Measurements from ENCODE around the gene PPP1R12C.
"Not testable (repeated sequence)": the region's sequence is repeated elsewhere in the genome, so short reads cannot be mapped to it uniquely, and the experiment has no call there.

PPP1R12C gene

DNA sequence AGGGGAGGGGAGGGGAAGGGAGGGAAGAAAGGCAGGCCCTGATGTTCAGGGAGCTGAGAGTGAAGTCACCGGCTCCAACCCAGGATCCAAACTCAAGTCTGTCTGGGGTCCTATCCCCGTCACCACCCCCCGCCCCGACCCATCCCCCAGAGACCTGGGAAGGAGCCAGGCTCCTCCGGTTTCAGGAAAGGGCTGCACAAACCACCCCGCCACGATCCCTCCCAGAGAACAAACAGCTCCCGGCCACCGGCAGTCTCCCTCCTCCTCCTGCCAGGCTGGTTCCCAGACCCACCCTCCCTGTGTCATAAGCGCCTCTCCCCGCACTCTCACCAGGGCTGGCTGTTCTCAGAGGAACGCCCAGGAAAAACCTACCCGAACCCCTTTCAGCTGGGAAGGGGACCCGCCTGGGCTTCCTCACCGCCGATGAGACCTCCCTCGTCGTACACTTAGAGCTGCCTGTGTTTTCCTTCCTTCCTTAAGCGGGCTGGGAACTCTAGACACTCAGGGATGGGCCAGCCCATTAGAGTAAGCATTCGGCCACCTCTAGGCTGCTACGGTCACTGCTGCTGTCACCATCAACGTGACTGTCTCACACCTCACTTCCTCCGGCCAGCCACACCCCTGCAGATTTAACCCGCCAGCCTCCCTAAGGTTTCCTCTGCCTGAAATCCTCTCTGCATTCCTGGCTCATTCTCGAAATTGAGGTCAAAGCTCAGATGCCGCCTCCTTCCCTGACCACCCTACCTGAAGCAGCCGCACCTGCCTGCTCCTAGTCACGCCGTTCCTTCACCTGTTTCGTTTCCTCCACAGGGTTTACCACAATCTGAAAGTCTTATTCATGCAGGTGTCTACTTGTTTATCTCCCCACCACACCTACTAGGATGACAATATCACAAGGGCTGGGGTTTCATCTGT is 48.2 kb downstream of the PPP1R12C start:
- TF ChIP-seq, protein P1, sequence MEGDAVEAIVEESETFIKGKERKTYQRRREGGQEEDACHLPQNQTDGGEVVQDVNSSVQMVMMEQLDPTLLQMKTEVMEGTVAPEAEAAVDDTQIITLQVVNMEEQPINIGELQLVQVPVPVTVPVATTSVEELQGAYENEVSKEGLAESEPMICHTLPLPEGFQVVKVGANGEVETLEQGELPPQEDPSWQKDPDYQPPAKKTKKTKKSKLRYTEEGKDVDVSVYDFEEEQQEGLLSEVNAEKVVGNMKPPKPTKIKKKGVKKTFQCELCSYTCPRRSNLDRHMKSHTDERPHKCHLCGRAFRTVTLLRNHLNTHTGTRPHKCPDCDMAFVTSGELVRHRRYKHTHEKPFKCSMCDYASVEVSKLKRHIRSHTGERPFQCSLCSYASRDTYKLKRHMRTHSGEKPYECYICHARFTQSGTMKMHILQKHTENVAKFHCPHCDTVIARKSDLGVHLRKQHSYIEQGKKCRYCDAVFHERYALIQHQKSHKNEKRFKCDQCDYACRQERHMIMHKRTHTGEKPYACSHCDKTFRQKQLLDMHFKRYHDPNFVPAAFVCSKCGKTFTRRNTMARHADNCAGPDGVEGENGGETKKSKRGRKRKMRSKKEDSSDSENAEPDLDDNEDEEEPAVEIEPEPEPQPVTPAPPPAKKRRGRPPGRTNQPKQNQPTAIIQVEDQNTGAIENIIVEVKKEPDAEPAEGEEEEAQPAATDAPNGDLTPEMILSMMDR (IDR thresholded peaks at IDR 0.05; ENCODE audit: low read length, missing control alignments): no peak
- DNase-seq (ENCODE audit: low read depth): peak; percentile 26
- no peak overlapping the region for H3K4me3 ChIP-seq (replicated peaks; ENCODE audit: low read depth, low read length)

DNA sequence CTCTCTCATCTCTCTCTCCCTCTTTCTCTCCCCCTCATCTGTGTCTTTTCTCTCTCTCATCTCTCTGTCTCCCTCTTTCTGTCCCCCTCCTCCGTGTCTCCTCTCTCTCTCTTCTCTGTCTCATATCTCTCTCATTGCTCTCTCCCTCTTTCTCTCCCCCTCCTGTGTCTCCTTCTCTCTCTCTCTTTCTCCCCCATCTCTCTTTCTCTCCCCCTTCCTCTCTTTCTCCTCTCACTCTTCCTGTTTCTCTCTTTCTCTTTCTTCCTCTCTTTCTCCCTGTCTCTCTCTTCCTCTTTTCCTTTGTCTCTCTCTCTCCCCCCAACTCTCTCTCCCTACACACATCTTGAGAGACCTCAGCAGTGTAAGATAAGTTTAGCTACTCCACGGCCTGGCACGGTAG is 49.6 kb downstream of the PPP1R12C start:
- TF ChIP-seq, protein P1 (IDR thresholded peaks at IDR 0.05; ENCODE audit: low read length, missing control alignments): no peak
- DNase-seq (ENCODE audit: low read depth): no peak
- H3K4me3 ChIP-seq (replicated peaks; ENCODE audit: low read depth, low read length): no peak overlapping the region

DNA sequence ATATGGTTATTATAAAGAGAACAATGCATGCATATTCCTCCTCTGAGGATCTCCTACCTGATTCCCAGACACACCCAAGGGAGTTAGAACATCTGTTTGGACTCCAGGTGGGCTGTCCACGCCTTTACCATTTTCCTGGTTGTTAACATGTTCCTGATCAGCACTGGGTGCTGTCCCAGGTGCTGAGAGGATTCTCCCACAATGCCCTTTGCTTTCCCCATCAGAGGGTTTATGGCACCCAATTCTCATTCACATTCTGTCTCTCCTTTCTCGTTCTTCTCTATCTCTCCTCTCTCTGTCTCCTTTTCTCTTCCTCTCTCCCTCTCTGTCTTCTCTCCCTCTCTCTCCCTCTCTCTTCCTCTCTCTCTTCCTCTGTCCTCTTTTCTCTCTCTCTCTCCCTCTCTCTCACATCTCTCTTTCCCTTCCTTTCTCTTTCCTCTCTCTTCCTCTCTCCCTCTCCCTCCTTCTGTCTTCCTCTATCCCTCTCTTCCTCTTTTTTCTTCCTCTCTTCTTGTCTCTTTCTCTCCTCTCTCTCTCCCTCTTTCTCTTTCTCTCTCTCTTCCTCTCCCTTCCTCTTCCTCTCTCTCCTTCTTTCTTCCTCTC is 51.2 kb downstream of the PPP1R12C start:
- no peak for DNase-seq (ENCODE audit: low read depth)
- TF ChIP-seq, protein P1 (IDR thresholded peaks at IDR 0.05; ENCODE audit: low read length, missing control alignments): no peak
- no peak overlapping the region for H3K4me3 ChIP-seq (replicated peaks; ENCODE audit: low read depth, low read length)

DNA sequence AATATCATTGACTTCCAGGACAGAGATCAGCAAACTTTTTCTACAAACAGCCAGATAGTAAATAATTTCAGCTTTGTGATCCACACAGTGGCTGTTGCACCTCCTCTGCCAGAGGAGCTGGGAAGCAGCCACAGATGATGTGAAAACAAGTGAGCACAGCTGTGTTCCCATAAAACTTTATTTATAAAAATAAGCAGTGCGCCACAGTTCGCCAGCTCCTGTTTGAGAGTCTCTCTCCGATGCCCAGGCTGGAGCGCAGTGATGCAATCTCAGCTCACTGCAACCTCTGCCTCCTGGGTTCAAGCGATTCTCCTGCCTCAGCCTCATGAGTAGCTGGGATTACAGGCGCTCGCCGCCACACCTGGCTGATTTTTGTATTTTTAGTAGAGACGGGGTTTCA is 51.9 kb downstream of the PPP1R12C start:
- DNase-seq (ENCODE audit: low read depth); H3K4me3 ChIP-seq (replicated peaks; ENCODE audit: low read depth, low read length): not testable (repeated sequence)

DNA sequence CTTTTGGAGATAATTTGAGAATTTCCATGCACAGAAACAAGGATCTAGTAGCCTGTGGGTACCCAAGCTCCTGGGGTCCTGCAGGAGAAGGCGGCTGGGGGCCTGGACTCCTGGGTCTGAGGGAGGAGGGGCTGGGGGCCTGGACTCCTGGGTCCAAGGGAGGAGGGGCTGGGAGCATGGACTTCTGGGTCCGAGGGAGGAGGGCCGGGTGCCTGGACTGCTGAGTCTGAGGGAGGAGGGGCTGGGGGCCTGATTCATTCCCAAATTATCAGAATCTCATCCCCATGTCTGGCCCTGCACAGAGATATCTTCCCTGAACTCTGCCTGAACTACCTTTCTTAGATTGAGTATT is 54.0 kb downstream of the PPP1R12C start:
- TF ChIP-seq, protein P1 (IDR thresholded peaks at IDR 0.05; ENCODE audit: low read length, missing control alignments): no peak
- no peak for DNase-seq (ENCODE audit: low read depth)
- peak overlapping the region; percentile 64 for H3K4me3 ChIP-seq (replicated peaks; ENCODE audit: low read depth, low read length)

DNA sequence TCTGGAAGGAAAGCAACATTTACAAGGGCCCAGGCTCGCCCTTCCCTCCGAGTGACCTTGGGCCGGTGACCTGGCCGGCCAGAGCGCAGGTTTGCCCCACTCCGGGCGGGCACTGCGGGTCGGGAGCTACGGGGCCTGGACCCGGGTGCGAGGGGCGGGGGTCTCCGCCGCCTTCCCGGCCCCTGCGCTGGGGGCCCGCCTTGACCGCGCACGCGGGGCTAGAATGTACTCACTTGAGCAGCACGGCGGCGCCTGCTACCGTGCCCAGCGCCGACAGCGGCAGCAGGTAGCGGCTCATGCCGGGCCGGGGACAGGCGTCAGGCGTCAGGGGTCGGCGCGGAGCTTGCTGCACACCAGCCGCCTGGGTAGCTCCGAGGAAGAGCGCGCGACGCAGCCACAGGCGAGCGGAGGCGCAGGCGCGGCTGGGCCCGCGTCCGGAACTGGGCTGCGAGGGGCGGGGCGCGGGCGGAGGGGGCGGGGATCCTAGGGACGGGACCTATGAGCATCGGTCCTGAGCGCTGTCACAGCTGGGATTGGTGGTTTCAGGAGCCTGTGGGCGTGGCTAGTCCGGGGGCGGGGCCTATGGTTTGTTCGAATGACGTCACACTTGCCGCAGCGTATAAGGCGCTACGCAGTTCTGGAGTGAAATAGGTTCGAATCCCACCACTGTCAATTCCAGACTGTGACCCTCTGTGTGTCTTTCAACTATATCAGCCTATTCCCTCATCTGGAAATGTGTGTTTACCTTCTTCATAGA is 54.5 kb downstream of the PPP1R12C start, which contains the start of gene RDH13:
TSS of gene RDH13 (minus strand) at position 414 of the 757 bp plus-strand sequence. CDS start at position 298, 116 bp downstream.
- TF ChIP-seq, protein P1 (IDR thresholded peaks at IDR 0.05; ENCODE audit: low read length, missing control alignments): no peak
- peak within 1 kb of the TSS; percentile 64 for H3K4me3 ChIP-seq (replicated peaks; ENCODE audit: low read depth, low read length)
- peak; percentile 97 for DNase-seq (ENCODE audit: low read depth)

DNA sequence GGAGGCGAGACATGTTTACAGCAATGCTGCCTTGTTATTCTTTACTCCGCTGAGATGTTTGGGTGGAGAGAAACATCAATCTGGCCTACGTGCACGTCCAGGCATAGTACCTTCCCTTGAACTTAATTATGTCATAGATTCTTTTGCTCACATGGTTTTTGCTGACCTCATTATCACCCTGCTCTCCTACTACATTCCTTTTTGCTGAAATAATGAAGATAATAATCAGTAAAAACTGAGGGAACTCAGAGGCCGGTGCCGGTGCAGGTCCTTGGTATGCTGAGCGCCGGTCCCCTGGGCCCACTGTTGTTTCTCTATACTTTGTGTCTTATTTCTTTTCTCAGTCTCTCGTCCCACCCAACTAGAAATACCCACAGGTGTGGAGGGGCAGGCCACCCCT is 57.1 kb downstream of the PPP1R12C start:
- DNase-seq (ENCODE audit: low read depth); H3K4me3 ChIP-seq (replicated peaks; ENCODE audit: low read depth, low read length): not testable (repeated sequence)
